Keratinocyte (primary cell): Measurements from ENCODE around the gene TUBB6. TPM values are rescaled to one million over a fixed set of nuclear protein-coding genes. Genes with fewer than 3 reads are reported as not detected.

Experiments used
- DNase-seq: peaks from one replicate; pipeline ENCODE4 v3.0.0-alpha.2; 2011; ENCODE audit warnings: low read depth, missing footprints, low spot score
- FAIRE-seq: peaks from 2 replicates; lab custom pipeline; 2011; peaks lifted over from hg19 to GRCh38; lab: Jason Lieb, UNC
- H2AFZ ChIP-seq: 2 replicates; pipeline ENCODE4 v1.6.0; 2012; ENCODE audit warnings: low read length, control low read depth, inconsistent platforms; ENCODE audit not compliant: control insufficient read depth
- H3K27ac ChIP-seq: 2 replicates; pipeline ENCODE4 v1.5.1; 2011; ENCODE audit warnings: low read length; ENCODE audit not compliant: control insufficient read depth, insufficient read depth
- H3K27me3 ChIP-seq: 3 replicates; pipeline ENCODE4 v1.6.0; 2011; ENCODE audit warnings: low read length; ENCODE audit not compliant: control insufficient read depth, insufficient read depth; ENCODE audit errors: extremely low read depth
- H3K36me3 ChIP-seq, 2 experiments: 2 replicates in 1 of 2; 3 replicates in 1 of 2; pipeline ENCODE4 v1.5.1; 2011; ENCODE audit warnings: low read length in 2 of 2, mild to moderate bottlenecking in 1 of 2; ENCODE audit not compliant: control insufficient read depth in 2 of 2, insufficient read depth in 2 of 2; ENCODE audit errors: extremely low read depth in 1 of 2
- H3K4me1 ChIP-seq: 3 replicates; pipeline ENCODE4 v1.5.1; 2011; ENCODE audit warnings: low read length; ENCODE audit not compliant: control insufficient read depth, insufficient read depth; ENCODE audit errors: extremely low read depth
- H3K4me2 ChIP-seq: 3 replicates; pipeline ENCODE4 v1.6.0; 2011; ENCODE audit warnings: low read depth, low read length; ENCODE audit not compliant: control insufficient read depth, insufficient read depth; ENCODE audit errors: extremely low read depth
- H3K4me3 ChIP-seq, 3 experiments: fragments of 200-600 bp in 1 of 3; sonication (generic) in 1 of 3; 2 replicates in 2 of 3; 3 replicates in 1 of 3; pipeline ENCODE4 v1.5.1; 2011 to 2016; ENCODE audit warnings: low read length in 3 of 3, mild to moderate bottlenecking in 3 of 3, control low read depth in 2 of 3, inconsistent platforms in 1 of 3, low read depth in 1 of 3, mixed read lengths in 1 of 3, mixed run types in 1 of 3, moderate library complexity in 1 of 3; ENCODE audit not compliant: control insufficient read depth in 2 of 3, insufficient read depth in 2 of 3; ENCODE audit errors: extremely low read depth in 1 of 3
- H3K79me2 ChIP-seq: 2 replicates; pipeline ENCODE4 v1.6.0; 2012; ENCODE audit warnings: low read length; ENCODE audit not compliant: control insufficient read depth, insufficient read depth
- H3K9ac ChIP-seq: 3 replicates; pipeline ENCODE4 v1.6.0; 2011; ENCODE audit warnings: low read length; ENCODE audit not compliant: control insufficient read depth, insufficient read depth; ENCODE audit errors: extremely low read depth
- H3K9me1 ChIP-seq: 3 replicates; pipeline ENCODE4 v1.6.0; 2011; ENCODE audit warnings: low read length; ENCODE audit not compliant: control insufficient read depth, insufficient read depth; ENCODE audit errors: extremely low read depth
- H3K9me3 ChIP-seq: 2 replicates; pipeline ENCODE4 v1.5.1; 2012; ENCODE audit warnings: low read depth, low read length; ENCODE audit not compliant: control insufficient read depth
- H4K20me1 ChIP-seq: 3 replicates; pipeline ENCODE4 v1.6.0; 2011; ENCODE audit warnings: low read length; ENCODE audit not compliant: control insufficient read depth, insufficient read depth; ENCODE audit errors: extremely low read depth
- EZH2 ChIP-seq: IDR thresholded peaks from one replicate; pipeline ENCODE4 v1.6.1; 2012; ENCODE audit warnings: inconsistent platforms, mild to moderate bottlenecking, low read length, moderate library complexity
- dilution Hi-C: fragments of 300-500 bp; cut with MboI; formaldehyde crosslinking; loops from one replicate; pipeline ENCODE4 v1.7.0; 2020; ENCODE audit warnings: low sequenced_read_pairs; ENCODE audit not compliant: extremely low pct_ligation_motif_present
- polyA plus RNA-seq, 5 experiments: library from polyadenylated mRNA; depleted of rRNA in 3 of 5; stranded (reverse) in 3 of 5; stranded (forward) in 1 of 5; unstranded in 1 of 5; fragments of >200 nt; gene quantifications; 1 replicate in 1 of 5; 2 replicates in 3 of 5; 3 replicates in 1 of 5; pipeline versions ENCODE4 v1.2.1 to v1.2.3, GENCODE V29; 2011 to 2012; ENCODE audit warnings: missing spikeins in 2 of 5, low read depth in 1 of 5, low replicate concordance in 1 of 5
- TF ChIP-seq, protein P1 (sequence below), 3 experiments: IDR thresholded peaks in 1 of 3; conservative IDR thresholded peaks in 1 of 3; optimal IDR thresholded peaks in 1 of 3; 2 replicates in 2 of 3; 3 replicates in 1 of 3; pipeline versions ENCODE3 to v1.5.1; 2011; ENCODE audit warnings: low read length in 3 of 3, mild to moderate bottlenecking in 3 of 3, moderate library complexity in 2 of 3, control low read depth in 1 of 3, inconsistent platforms in 1 of 3; ENCODE audit not compliant: insufficient read depth in 2 of 3; ENCODE audit errors: extremely low read depth in 1 of 3

TUBB6 gene
- polyA plus RNA-seq, 1 donor (not counting 4 experiments of a cell fraction or from before 2014, with no cell fraction given), result 479 TPM

DNA sequence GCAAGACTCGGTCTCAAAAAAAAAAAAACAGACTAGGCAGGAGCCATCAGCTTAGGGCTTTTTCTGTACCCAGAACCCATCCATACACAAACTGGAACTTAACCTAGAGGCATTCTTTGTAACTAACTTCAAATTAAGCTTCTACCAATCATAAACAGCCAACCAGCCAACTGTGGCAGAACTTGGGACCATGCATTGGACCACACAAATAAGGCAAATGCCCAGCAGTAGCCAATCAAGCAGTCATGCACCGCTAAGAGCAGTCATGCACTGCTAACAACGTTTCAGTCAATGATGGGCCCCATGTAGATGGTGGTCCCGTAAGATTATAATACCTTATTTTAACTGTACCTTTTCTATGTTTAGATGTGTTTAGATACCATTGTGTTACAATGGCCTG is 22.7 kb downstream of the TUBB6 start:
- Histone ChIP-seq H3K27ac (no peak overlapping the region), H3K9me3 (no peaks in the 10 kb centered on the region), H4K20me1 (peaks cover 22% of the 10 kb centered on the region), H3K9ac (no peak overlapping the region), H3K27me3 (no peaks in the 10 kb centered on the region), H3K36me3 (peaks cover 25 to 40% of the 10 kb centered on the region in 2 experiments), H3K4me2 (no peak overlapping the region), H3K79me2 (peaks cover 3% of the 10 kb centered on the region), H3K4me3 (no peak overlapping the region), H3K4me1 (peaks cover 4% of the 10 kb centered on the region), H3K9me1 (peaks cover 3% of the 10 kb centered on the region), H2AFZ (no peak overlapping the region)
- DNase-seq (no peak), FAIRE-seq (no peak)
- dilution Hi-C loops, result no loop called here
- no peak for TF ChIP-seq EZH2
- TF ChIP-seq, protein P1, sequence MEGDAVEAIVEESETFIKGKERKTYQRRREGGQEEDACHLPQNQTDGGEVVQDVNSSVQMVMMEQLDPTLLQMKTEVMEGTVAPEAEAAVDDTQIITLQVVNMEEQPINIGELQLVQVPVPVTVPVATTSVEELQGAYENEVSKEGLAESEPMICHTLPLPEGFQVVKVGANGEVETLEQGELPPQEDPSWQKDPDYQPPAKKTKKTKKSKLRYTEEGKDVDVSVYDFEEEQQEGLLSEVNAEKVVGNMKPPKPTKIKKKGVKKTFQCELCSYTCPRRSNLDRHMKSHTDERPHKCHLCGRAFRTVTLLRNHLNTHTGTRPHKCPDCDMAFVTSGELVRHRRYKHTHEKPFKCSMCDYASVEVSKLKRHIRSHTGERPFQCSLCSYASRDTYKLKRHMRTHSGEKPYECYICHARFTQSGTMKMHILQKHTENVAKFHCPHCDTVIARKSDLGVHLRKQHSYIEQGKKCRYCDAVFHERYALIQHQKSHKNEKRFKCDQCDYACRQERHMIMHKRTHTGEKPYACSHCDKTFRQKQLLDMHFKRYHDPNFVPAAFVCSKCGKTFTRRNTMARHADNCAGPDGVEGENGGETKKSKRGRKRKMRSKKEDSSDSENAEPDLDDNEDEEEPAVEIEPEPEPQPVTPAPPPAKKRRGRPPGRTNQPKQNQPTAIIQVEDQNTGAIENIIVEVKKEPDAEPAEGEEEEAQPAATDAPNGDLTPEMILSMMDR (optimal IDR thresholded peaks at IDR 0.05 in 1 of 3, IDR thresholded peaks at IDR 0.05 in 1 of 3, conservative IDR thresholded peaks at IDR 0.05 in 1 of 3; ENCODE audit: extremely low read depth in 1 of 3, insufficient read depth in 2 of 3, low read length in 3 of 3), result no peak

DNA sequence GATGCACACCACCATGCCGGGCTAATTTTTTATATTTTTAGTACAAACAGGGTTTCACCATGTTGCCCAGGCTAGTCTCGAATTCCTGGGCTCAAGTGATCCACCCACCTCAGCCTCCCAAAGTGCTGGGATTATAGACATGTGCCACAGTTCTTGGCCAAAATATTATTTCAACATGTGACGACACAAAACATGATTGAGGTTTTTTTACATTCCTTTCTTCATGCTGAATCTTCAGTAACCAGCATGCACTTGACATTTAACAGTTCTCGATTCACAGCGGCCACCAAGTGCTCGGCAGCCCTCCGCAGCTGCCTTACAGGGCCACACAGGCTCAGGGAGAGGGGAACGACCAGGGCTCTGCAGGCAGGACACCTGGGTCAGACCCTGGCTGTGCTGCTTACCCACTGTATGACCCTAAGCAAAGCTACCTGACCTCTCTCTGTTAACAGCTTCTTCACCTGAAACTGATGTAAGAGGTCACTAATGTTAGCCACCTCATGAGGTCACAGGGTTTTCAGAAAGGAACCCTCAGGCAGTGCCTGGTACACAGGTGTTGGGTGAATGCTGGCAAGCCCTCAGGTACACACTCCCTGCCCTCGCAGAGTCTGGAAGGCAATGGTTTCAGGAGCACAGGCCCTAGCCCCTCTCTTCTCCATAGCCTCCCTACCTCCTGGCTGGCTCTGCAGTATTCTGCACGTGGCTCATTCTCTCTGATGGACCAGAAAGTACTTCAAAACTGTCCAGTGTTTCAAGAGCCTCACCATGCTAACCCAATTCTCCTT is 25.7 kb downstream of the TUBB6 start:
- H3K4me3 ChIP-seq, result no peak overlapping the region
- FAIRE-seq, result no peak
- dilution Hi-C loops, result no loop called here
- H3K9ac ChIP-seq, result no peak overlapping the region
- no peak for DNase-seq
- H3K27ac ChIP-seq, result no peak overlapping the region
- no peaks in the 10 kb centered on the region for H3K79me2 ChIP-seq
- H2AFZ ChIP-seq, result no peak overlapping the region
- H3K9me3 ChIP-seq, result no peaks in the 10 kb centered on the region
- no peaks in the 10 kb centered on the region for H3K9me1 ChIP-seq
- H3K27me3 ChIP-seq, result no peaks in the 10 kb centered on the region
- H3K4me2 ChIP-seq, result no peak overlapping the region
- peaks cover 16 to 24% of the 10 kb centered on the region in 2 experiments for H3K36me3 ChIP-seq
- no peaks in the 10 kb centered on the region for H4K20me1 ChIP-seq
- H3K4me1 ChIP-seq, result no peaks in the 10 kb centered on the region
- TF ChIP-seq, protein P1 (optimal IDR thresholded peaks at IDR 0.05 in 1 of 3, IDR thresholded peaks at IDR 0.05 in 1 of 3, conservative IDR thresholded peaks at IDR 0.05 in 1 of 3; ENCODE audit: extremely low read depth in 1 of 3, insufficient read depth in 2 of 3, low read length in 3 of 3), result no peak
- TF ChIP-seq EZH2, result no peak
